HK-2 (cell line): Measurements from ENCODE around the gene LGR6.

ENCODE experiments used
- DNase-seq: peaks from one replicate; pipeline ENCODE4 v3.0.0-alpha.2; 2018; ENCODE audit not compliant: unreplicated experiment

The LGR6 gene

DNA sequence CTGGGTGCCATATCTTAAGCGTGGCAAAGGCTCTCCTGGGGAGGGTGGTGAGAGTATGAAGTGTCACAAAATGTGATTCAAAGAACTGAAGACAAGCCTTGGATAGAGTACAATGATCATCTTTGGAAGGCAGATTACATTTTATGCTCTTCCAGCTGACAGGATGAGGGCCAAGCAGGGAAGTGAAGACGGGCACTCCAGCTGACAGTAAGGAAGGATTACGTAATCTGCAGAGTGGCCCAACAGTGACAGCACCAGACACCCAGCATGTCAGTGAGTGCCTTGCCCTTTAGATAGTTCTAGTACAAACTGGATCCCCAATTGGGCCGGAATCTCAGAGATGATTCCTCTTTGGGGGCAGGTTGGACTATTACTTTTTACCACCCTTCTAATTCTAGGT lies 95.4 kb downstream of the LGR6 start:
- DNase-seq, result no peak

DNA sequence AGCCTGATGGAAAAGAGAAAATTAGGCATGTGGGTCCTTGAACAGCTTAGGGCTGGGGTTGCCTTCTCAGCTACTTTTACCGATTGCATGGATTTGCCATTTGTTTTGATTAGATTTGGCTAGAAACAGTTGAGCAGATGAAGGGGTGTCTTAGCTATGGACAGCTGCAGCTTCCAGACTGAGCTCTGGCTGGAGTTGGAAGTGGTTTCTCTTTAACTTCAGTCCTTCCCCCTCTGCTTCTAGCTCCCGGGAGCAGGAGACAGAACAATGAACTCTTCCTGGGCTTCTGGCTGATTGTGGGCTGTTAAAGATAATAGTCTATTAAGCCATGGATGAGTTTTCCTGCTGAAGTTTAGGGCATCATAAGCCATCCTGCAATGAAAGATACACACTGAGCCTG lies 97.4 kb downstream of the LGR6 start:
- no peak for DNase-seq

DNA sequence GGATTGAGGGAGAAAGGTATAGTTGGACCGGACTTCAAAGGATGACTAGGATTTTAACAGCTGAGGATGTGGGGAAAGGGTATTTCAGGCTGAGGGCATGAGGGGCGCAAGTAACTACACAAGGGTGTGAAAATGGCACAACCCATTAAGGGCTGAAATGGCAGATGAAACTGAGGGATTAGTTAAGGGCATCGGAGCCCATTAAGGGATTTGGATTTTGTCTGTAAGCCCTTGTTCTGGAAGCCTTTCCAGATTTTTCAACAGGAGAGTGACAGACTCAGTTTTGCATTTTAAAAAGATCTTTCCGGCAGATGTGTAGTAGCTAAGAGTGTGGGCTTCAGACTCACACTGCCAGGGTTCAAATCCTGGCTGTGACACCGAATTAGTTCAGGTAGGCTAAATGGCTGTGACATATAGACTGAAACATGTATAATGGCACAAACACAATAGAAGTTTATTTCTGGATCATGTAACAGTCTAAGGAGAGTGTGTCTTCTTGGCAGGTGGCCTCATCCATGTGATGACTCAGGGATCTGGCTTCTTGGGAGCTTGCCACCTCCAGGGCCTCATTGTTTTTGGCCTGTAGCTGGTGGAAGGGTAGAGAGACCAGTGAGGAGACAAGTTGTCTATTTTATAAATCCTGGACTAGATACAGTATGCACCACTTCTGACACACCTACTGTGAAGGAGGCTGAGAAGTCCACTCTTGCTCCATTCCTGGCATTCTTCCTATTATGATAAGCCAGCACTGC lies 98.5 kb downstream of the LGR6 start:
- DNase-seq, result peak; percentile 11

DNA sequence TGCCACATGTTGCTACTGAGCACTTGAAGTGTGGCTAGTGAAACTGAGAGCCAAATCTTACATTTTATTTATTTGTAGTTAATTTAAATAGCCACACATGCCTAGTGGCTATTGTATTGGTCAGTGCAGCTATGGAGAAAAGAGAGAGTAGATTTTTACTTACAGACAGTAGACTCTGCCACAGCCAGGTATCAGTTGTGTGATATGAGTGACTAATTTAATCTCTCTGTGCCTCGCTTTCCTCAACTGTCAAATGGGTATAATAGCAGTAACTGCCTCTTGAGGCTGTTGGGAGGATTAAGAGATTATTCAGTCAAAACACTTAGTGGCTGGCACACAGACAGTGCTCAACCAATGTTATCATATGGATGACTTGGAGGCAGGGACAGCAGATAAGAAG lies 99.2 kb downstream of the LGR6 start:
- DNase-seq, result no peak

DNA sequence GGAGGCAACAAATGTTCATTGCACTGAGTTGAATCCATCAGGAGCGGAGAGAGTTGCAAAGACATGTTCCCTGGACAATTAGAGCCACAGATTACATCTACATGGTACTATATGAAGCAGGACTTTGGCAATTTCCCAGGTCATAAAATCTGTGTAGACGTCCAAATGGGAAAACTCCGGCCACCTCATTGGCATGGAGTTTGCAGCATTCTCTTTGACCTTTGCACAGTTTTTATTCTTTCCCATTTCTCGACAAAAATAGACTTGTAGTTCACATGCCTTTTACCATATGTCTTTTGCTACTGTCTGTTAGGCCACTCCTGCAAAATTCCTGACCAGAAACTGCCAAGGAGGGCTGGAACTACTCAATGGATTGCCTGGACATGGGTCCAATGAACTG lies 100.0 kb downstream of the LGR6 start:
- no peak for DNase-seq

DNA sequence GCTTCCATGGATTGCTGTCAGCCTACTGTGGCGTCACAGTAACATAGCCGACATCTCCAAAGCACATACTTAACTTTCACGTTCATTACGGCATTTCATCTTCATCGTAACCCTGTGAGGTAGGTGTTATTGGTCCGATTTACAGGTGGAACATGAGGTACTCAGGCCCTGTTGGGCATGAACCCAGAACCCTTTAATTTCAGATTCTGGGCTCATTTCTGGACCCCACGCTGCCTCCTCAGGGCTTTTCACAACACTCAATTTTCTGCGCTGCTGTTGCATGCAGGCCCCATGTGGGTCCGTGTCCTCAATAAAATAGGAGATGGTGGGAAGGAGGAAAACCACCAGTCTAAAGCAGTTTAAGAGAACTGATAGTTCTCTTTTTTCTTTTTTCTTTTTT lies 108.6 kb downstream of the LGR6 start:
- DNase-seq, result no peak

DNA sequence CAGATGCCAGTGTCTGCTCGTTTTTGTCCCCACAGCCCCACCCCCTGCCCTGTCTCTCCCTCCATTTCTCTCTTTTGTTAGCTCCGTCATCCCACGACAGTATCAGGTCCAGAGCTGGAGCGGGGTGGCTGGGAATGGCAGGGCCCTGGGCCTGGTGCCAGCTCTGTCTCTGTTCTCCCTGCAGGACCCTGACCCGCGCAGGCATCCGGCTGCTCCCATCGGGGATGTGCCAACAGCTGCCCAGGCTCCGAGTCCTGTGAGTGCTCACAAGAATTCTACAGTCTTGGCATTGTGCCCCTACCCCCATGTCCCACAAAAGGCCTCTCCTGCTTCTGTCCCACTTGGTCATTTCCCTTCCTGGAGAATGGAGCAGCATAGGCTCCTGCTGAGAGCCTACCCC lies 110.8 kb downstream of the LGR6 start:
- no peak for DNase-seq

DNA sequence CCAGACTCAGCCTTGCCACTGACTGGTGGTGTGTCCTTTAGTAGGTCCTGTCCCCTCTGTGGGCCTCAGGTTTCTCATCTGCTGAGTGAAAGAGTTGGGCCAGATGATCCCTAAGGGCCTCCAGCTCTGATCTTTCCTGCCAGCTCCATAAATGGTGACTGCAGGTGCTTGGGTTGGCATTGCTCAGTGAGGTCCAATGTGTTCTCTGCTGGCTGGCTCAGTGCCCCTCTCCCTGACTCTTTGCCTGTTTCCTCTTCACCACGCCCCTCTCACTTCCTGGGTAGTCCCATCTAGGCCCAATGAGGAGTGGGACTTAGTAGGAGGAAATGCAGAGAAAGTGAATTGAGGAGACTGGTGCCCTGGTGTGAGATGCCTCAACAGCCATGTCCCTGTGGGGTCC lies 111.6 kb downstream of the LGR6 start:
- no peak for DNase-seq

DNA sequence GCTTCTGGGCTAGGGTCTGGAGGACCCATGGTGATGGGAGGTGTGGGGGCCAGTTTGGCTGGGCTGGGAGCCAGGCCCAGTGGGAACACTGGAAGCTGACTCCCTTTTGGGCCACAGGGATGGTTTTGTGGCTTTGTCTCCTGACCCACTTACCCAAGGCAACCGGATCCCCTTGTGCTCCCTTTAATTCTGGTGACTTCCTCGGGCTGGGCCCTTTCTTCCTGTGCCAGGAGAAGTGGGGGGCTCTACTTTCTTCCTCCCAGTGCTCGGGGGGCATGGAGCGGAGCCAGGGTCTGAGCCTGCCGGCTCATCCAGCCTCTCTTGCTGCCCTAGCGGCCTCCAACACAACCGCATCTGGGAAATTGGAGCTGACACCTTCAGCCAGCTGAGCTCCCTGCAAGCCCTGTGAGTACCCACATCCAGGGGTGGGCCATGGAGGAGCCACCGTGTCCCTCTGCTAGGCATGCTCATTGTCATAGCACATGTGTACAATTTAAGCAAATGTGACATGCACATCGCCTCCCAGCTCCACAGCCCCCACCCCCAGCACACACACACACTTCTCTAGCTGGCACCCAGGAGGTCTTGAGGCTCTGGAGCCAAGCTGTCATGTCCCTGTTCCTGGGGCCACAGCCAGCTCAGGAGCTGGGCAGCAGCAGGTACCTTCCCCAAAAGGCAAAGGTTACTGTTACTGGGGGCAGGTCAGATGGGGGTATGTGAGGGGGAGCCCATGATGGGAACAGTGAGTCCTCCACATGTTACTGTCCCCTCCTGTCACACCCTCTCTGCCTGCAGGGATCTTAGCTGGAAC lies 113.1 kb downstream of the LGR6 start:
- no peak for DNase-seq

DNA sequence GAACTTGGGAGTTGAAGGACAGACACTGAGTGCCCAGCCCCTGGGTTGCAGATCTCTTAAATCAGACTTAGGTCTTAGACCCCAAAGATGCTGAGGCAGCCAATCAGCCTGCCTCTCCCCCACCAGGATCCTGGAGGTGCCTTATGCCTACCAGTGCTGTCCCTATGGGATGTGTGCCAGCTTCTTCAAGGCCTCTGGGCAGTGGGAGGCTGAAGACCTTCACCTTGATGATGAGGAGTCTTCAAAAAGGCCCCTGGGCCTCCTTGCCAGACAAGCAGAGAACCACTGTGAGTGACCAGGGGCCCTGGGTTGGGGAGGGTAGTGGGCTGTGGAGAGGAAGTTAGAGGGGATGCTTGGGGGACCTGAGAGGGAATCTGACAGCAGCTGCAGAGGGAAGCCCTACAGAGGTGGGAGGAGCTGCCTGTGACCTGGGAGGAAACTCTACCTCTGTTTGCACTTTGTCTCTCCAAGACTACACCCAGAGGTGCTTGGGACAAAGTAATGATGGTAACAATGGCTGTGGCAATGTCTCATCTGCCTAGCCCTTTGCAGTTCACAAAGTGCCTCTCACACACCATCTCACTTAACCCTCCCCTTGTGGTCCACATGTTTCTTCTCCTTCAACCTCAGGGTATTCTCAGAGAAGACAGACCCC lies 116.6 kb downstream of the LGR6 start:
- DNase-seq, result no peak

DNA sequence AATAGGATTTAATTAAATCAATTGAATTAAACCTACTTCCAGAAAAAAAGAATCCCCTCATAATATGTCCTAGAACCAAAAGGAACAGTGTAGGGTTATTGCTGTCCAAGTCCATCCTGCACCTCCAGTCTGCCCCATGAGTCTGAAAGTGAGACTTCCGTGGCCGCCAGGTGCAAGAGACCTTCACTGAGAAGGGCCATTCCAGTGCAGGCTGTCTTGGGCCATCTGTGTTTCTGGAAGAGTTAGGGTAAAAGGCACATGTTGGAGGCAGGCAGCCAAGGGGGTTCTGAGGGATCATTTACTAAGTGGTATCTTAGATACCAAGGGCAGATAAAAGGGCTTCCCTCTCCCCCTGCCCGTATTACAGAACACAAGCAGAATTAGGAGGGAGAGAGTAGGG lies 117.1 kb downstream of the LGR6 start:
- no peak for DNase-seq

DNA sequence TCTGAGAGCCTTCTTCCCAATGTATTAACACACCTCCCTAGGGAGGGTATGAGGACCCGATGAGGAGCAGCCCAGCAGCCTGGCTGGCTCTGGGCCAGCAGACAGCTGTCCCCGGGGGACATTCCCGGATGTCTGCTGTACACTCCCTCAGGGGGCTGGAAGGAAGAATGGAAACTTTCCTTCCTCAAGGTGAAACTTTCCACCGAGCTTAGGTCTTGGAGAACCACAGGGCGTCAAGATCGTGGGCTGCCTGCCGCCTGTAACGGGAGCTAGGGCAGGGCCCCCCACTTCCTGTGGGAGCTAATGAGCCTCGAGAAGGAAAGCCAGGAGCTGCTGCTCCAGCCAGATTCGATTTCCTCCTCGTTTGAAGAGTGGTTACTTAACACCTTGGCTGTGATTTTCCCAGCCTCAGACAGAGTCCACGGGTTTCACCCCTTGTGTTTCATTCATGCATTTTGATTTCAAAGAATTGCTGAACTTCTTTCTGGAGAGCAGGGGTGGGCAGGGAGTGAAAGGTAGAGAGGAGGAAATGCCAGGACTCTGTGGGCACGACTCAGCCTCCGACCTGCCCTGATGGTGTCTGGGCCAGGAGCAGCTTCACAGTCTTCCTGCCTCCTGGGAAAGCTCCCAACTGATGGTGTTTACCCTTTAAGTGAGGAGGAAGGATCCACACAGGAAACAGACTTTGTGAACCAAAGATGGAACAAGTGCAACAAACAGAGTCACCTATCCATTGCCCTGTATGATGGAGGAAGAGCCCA lies 118.5 kb downstream of the LGR6 start:
- DNase-seq, result no peak

DNA sequence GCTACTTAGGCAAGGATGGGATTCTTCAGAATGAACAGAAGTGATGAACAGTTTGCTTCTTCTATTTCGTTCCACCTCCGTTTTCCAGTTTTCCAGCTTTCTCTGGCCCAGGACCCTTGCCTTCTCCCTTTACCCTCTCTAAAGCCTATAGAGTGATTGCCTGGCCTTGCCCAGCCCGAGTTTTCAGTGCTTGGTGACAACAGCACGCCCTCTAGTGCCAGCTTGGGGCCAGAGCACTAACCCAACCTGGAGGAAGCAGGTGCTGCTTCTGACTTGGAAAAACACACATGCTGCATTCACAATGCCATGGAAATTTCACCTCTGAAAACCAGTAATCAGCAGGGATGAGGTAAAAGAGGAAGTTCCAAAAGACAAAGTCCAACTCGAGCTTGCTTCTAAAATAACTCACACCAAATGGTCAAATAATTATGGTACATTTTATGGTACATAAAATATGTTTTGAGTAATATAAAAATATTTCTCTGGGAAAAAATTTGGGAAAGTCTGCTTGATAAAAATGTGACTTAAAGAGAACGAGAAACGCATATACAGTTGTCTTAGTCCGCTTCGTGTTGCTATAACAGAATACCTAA lies 122.1 kb downstream of the LGR6 start:
- peak; percentile 77 for DNase-seq

DNA sequence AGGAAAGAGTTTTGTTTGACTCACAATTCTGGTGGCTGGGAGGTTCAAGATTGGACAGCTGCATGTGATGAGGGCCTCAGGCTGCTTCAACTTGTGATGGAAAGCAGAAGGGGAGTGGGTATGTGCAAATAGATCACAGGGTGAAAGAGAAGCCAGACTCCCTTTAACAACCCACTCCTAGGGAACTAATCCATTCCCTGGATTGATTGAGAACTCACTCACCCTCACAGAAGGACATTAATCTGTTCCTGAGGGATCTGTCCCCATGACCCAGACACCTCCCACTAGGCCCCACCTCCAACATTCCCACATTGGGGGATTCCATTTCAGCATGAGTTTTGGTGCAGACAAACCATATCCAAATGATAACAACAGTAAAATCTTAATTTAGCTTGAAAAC lies 122.6 kb downstream of the LGR6 start:
- no peak for DNase-seq

DNA sequence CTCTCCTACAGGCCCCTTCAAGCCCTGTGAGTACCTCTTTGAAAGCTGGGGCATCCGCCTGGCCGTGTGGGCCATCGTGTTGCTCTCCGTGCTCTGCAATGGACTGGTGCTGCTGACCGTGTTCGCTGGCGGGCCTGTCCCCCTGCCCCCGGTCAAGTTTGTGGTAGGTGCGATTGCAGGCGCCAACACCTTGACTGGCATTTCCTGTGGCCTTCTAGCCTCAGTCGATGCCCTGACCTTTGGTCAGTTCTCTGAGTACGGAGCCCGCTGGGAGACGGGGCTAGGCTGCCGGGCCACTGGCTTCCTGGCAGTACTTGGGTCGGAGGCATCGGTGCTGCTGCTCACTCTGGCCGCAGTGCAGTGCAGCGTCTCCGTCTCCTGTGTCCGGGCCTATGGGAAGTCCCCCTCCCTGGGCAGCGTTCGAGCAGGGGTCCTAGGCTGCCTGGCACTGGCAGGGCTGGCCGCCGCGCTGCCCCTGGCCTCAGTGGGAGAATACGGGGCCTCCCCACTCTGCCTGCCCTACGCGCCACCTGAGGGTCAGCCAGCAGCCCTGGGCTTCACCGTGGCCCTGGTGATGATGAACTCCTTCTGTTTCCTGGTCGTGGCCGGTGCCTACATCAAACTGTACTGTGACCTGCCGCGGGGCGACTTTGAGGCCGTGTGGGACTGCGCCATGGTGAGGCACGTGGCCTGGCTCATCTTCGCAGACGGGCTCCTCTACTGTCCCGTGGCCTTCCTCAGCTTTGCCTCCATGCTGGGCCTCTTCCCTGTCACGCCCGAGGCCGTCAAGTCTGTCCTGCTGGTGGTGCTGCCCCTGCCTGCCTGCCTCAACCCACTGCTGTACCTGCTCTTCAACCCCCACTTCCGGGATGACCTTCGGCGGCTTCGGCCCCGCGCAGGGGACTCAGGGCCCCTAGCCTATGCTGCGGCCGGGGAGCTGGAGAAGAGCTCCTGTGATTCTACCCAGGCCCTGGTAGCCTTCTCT lies 124.6 kb downstream of the LGR6 start:
- DNase-seq, result no peak

DNA sequence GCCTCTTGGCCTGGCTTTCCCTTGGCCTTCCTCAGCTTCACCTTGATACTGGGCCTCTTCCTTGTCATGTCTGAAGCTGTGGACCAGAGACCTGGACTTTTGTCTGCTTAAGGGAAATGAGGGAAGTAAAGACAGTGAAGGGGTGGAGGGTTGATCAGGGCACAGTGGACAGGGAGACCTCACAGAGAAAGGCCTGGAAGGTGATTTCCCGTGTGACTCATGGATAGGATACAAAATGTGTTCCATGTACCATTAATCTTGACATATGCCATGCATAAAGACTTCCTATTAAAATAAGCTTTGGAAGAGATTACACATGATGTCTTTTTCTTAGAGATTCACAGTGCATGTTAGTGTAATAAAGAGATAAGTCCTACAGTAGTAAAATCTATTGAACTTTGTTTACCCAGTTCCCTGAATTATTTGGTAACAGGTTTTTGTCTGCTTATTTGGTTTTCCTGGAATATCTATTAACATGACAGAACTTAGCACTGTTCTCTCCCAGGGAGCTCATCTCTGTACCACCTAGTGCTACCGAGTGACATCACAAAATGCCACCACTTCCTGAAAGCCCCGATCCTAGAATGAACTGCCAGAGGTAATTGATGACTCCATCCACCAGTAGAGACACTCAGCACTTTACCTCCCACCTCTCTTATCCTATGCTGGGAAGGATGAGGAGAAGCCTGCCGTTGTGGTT lies 125.9 kb downstream of the LGR6 start:
- no peak for DNase-seq

DNA sequence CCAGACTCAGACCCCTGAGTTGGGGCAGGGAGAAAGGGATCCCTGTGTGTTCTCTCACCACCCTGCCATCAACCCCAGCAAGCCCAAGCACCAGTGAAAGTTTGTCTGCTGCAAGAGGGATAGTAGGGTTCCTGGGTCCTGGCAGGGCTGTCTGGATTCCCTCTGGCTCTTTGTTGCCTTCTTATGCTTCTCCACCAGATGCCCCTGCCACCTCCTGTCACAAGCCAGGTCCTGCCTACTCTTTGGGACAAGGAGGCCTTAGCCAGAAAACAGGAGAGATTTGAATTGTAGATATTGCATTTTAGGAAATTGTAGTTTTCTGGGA lies 126.4 kb downstream of the LGR6 start:
- DNase-seq, result no peak

DNA sequence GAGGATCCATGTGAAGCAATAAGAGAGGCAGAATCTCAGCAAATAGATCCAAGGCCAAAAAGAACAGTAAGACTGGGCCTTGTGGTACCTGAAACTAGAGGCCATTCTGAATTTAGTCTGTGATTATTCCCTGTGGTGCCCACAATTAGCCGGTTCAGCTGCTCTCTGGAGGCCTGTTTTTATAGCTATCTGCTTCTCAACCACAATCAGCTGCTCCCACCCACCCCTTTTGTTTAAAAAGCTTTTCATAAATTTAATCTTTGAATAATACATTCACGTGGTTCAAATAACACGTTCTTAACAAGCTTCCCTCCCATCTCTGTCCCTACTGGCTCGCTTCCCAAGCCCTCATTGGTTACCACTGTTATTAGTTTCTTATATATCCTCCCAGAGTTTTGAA lies 130.1 kb downstream of the LGR6 start:
- no peak for DNase-seq

DNA sequence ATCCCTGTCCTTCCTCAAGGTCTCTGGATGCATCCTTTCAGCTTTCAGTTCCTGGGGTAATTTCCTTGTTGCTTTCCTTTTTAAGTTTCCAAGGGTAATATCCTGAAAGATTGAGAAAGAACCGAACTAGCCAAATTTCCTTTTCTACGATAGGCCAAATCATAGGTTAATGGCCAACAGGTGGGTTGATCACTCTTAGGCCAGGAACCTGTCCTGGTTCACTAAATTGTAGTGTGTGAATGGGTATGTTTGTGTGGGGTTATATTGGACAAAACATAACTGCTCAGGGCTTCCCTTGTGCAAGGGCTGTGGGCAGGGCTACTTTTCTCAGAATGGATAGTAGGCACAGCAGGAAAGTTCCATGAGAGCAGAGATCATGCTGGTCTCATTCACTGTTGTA lies 131.0 kb downstream of the LGR6 start:
- DNase-seq, result no peak

DNA sequence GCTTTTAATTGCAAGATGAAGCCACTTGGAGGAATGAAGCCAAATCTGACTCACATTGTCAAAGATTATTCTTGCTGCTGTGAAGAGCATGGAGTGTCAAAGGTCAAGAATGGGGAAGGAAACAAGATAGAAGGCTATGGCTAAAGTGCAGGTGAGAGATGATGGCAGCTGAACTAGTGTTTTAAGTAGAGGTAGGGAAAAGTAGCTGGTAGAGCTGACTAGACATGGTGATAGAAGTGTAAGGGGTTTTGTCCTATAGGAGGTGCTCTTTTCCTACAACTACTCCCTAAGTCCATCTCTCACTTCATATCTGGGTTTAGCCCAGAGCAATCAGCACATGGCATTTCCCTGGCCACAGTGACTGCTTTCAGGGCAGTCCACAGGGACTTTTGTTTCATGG lies 136.3 kb downstream of the LGR6 start:
- DNase-seq, result no peak
